Suprapubic skin (tissue), 4 donors: ENCODE measurements around the gene TMEM272. TPM values are rescaled to one million over a fixed set of nuclear protein-coding genes. Genes with fewer than 3 reads are reported as not detected.

Source experiments
- DNase-seq, 2 donors: peaks; one replicate each; pipeline ENCODE4 v3.0.0-alpha.2; 2019; ENCODE audit warnings: low spot score in 2 of 2
- H3K27ac ChIP-seq: fragments of 200-600 bp; sonication (generic); one replicate; pipeline ENCODE4 v1.5.1; 2019
- H3K27me3 ChIP-seq: fragments of 200-600 bp; sonication (generic); one replicate; pipeline ENCODE4 v1.5.1; 2019
- H3K36me3 ChIP-seq: fragments of 200-600 bp; sonication (generic); one replicate; pipeline ENCODE4 v1.5.1; 2019
- H3K4me1 ChIP-seq: fragments of 200-600 bp; sonication (generic); one replicate; pipeline ENCODE4 v1.5.1; 2019
- H3K4me3 ChIP-seq: fragments of 200-600 bp; sonication (generic); one replicate; pipeline ENCODE4 v1.5.1; 2019; ENCODE audit warnings: mild to moderate bottlenecking
- H3K9me3 ChIP-seq: fragments of 200-600 bp; sonication (generic); one replicate; pipeline ENCODE4 v1.5.1; 2019
- EP300 ChIP-seq: sonication (generic); formaldehyde crosslinking; IDR thresholded peaks from one replicate; pipeline ENCODE4 v1.6.1; 2017; ENCODE audit warnings: antibody characterized with exemption
- POLR2A ChIP-seq, 2 donors: fragments of 450-650 bp; IDR thresholded peaks; one replicate each; pipeline ENCODE4 v1.6.1; 2017; ENCODE audit warnings: antibody characterized with exemption in 2 of 2, mild to moderate bottlenecking in 2 of 2, moderate library complexity in 2 of 2
- POLR2AphosphoS5 ChIP-seq, 3 donors: sonication (generic); formaldehyde crosslinking; IDR thresholded peaks; one replicate each; pipeline ENCODE4 v1.6.1; 2017; ENCODE audit warnings: antibody characterized with exemption in 3 of 3
- WGBS: methylation state at CpG from one replicate; pipeline ENCODE4 v1.1.5; 2018; 5-methylcytosine and 5-hydroxymethylcytosine counted together
- total RNA-seq, 4 donors: library from RNA; depleted of rRNA; stranded (reverse); fragments of >200 nt; gene quantifications; one replicate each; pipeline ENCODE4 v1.1.0, GENCODE V29; 2016
- TF ChIP-seq, protein P1 (sequence below), 2 donors: fragments of 200-600 bp in 1 of 2; fragments of 450-650 bp in 1 of 2; sonication (generic) in 1 of 2; IDR thresholded peaks; one replicate each; pipeline ENCODE4 v1.5.1; 2016 to 2019; ENCODE audit warnings: antibody characterized with exemption in 2 of 2, mild to moderate bottlenecking in 1 of 2, moderate library complexity in 1 of 2

Gene TMEM272
- total RNA-seq, 4 donors from 2014 or later, result 0.13 to 0.24 (median 0.17) TPM; not detected in 1

DNA sequence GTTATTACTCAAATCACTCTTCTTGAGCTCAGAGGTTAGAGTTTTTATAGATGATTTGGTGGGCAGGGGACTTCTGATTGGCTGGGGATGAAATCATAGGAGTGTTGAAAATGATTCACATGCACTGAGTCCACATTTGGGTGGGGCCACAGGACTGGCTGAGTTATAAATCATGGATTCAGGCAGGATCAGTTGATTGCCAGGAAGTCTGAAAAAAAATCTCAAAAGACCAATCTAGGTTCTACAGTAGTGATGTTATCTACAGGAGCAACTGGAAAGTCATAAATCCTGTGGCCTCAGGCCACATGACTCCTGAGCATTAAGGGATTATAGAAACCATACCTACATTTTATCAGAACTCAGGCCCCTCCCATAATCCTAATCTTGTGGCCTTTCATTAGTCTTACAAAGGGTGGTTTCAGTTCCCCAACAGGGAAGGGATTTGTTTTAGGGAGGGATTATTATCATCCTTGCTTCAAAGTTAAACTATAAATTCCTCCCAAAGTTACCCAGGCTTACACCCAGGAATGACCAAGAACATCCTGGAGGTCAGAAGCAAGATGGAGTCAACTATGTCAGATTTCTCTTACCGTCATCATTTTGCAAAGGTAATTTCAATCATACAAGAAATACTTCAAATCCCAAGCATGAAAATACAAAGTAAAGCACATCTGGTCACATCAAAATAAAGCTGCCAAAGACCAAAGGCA is 11.2 kb upstream of the TMEM272 start:
- 95% methylated on average over 1 of the region's 1 CpG for WGBS
- Histone ChIP-seq H3K4me1 (no peaks in the 10 kb centered on the region), H3K27me3 (no peaks in the 10 kb centered on the region), H3K4me3 (no peak overlapping the region), H3K27ac (no peak overlapping the region), H3K36me3 (no peaks in the 10 kb centered on the region), H3K9me3 (no peaks in the 10 kb centered on the region)
- DNase-seq, result no peak
- TF ChIP-seq POLR2A (IDR thresholded peaks at IDR 0.05) (no peak), POLR2AphosphoS5 (IDR thresholded peaks at IDR 0.05) (no peak), EP300 (no peak)
- TF ChIP-seq, protein P1, sequence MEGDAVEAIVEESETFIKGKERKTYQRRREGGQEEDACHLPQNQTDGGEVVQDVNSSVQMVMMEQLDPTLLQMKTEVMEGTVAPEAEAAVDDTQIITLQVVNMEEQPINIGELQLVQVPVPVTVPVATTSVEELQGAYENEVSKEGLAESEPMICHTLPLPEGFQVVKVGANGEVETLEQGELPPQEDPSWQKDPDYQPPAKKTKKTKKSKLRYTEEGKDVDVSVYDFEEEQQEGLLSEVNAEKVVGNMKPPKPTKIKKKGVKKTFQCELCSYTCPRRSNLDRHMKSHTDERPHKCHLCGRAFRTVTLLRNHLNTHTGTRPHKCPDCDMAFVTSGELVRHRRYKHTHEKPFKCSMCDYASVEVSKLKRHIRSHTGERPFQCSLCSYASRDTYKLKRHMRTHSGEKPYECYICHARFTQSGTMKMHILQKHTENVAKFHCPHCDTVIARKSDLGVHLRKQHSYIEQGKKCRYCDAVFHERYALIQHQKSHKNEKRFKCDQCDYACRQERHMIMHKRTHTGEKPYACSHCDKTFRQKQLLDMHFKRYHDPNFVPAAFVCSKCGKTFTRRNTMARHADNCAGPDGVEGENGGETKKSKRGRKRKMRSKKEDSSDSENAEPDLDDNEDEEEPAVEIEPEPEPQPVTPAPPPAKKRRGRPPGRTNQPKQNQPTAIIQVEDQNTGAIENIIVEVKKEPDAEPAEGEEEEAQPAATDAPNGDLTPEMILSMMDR (IDR thresholded peaks at IDR 0.05), result no peak

DNA sequence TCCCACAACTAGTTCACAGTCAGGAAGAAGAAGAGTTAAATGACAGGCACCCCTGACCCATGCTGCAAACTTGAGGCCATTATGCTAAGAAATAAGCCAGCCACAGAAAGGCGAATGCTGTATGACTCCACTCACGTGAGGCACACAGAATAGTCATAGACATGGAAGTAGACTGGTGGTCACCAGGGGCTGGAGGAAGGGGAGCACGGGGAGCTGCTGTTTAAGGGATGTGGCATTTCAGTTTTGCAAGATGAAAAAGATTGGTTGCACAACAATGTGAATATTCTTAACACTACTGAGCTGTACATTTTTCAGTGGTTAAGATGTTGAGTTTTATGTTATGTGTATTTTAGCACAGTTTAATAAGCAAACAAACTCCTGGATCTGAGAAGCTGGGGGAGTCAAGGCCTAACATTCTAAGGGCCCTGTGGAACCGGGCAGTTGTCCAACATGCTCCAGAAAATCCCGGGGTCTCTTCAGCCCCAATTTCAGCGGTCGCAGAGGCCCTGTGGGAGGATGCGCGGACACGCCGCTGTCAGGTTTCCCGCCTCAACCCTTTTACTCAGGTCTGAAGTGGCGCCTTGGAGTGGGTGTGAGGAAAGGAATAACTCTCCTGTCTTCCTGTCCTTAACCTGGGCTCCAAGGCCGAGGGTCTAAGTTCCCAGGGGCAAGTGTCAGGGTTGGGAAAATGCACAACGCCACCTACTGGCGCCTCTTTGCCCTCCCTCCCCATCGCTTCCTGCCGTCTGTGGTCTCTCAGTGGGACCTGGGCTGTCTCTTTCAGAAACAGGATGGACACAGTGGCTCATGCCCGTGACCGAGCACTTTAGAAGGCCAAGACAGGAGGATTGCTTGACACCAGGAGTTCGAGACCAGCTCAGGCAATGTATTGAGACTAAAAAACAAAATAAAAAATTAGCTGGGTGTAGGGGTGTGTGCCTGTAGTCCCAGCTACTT is 4.4 kb upstream of the TMEM272 start:
- 71% methylated on average over 21 of the region's 21 CpGs for WGBS
- Histone ChIP-seq H3K4me1 (no peaks in the 10 kb centered on the region), H3K36me3 (no peaks in the 10 kb centered on the region), H3K27me3 (peaks cover 2% of the 10 kb centered on the region), H3K4me3 (no peak overlapping the region), H3K27ac (no peak overlapping the region), H3K9me3 (no peaks in the 10 kb centered on the region)
- no peak for DNase-seq
- TF ChIP-seq, protein P1 (IDR thresholded peaks at IDR 0.05), result no peak
- TF ChIP-seq EP300, result no peak
- TF ChIP-seq POLR2AphosphoS5 (IDR thresholded peaks at IDR 0.05), result no peak
- TF ChIP-seq POLR2A (IDR thresholded peaks at IDR 0.05), result no peak

DNA sequence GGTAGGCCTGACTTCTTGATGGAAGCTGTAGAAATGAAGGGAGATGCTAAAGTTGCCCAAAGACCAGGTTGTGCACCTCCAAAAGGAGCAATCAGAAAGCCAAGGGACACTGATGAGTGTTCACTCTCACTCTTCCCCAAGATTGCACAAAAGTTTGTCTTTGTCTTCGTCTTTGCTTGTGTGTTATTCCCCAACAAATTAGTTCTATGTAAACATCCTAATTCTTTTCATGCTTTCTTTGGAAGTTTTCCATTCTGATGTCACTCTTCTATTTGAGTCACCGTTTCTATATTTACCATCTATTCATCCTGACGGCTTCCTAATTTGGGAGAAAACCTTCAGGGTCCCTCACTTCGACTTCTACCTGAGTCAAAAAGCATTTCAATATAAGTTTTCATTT is 3.7 kb upstream of the TMEM272 start:
- Histone ChIP-seq H3K36me3 (no peaks in the 10 kb centered on the region), H3K27me3 (peaks cover 3% of the 10 kb centered on the region), H3K9me3 (no peaks in the 10 kb centered on the region), H3K27ac (no peak overlapping the region), H3K4me1 (no peaks in the 10 kb centered on the region), H3K4me3 (no peak overlapping the region)
- WGBS, result 23% methylated on average over 4 of the region's 4 CpGs
- TF ChIP-seq POLR2A (IDR thresholded peaks at IDR 0.05), result no peak
- TF ChIP-seq, protein P1 (IDR thresholded peaks at IDR 0.05), result no peak
- no peak for DNase-seq

DNA sequence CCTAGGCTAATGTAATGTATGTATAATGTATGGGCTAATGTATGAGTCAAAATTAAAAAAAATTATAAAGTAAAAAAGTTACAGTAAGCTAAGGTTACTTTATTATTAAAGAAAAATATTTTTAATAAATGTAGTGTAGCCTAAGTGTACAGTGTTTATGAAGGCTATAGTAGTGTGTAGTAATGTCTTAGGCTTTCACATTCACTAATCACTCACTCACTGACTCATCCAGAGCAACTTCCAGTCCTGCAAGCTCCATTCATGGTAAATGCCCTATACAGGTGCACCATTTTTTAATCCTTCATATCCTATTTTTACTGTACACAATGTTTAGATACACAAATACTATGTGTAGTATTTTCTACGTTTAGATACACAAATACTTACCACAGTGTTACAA is 1.8 kb upstream of the TMEM272 start:
- TF ChIP-seq EP300 (no peak), POLR2AphosphoS5 (IDR thresholded peaks at IDR 0.05) (no peak), POLR2A (IDR thresholded peaks at IDR 0.05) (no peak)
- TF ChIP-seq, protein P1 (IDR thresholded peaks at IDR 0.05), result no peak
- WGBS, result 84% methylated on average over 1 of the region's 1 CpG
- Histone ChIP-seq H3K4me1 (no peaks in the 10 kb centered on the region), H3K4me3 (no peak overlapping the region), H3K27ac (no peak overlapping the region), H3K9me3 (no peaks in the 10 kb centered on the region), H3K36me3 (no peaks in the 10 kb centered on the region), H3K27me3 (peaks cover 3% of the 10 kb centered on the region)
- DNase-seq, result no peak
